HL-60 (cell line): Measurements from ENCODE around the gene SNTG2.

Source experiments
- DNase-seq, 2 experiments: peaks; one replicate each; pipeline ENCODE4 v3.0.0-alpha.2; 2010 to 2020; ENCODE audit warnings: low read depth in 1 of 2, low spot score in 1 of 2
- H3K27ac ChIP-seq: fragments of 250-450 bp; sonication (Bioruptor Pico); replicated peaks from 2 replicates; pipeline ENCODE4 v1.5.1; 2020; ENCODE audit warnings: mild to moderate bottlenecking, moderate library complexity
- H3K27me3 ChIP-seq: fragments of 250-450 bp; sonication (Bioruptor Pico); 2 replicates; pipeline ENCODE4 v1.5.1; 2021; ENCODE audit warnings: mild to moderate bottlenecking, moderate library complexity; ENCODE audit not compliant: insufficient read depth, poor library complexity, severe bottlenecking
- H3K4me3 ChIP-seq: replicated peaks from 2 replicates; pipeline ENCODE4 v1.5.1; 2011; ENCODE audit warnings: mild to moderate bottlenecking, control low read depth, low read length; ENCODE audit not compliant: insufficient read depth
- CTCF ChIP-seq: IDR thresholded peaks from one replicate; pipeline ENCODE4 v1.5.1; 2011; ENCODE audit warnings: low read length, control low read depth, inconsistent platforms; ENCODE audit not compliant: insufficient read depth
- GABPA ChIP-seq: IDR thresholded peaks from 2 replicates; pipeline ENCODE4 v1.6.1; 2012; ENCODE audit warnings: low read depth
- POLR2AphosphoS5 ChIP-seq: IDR thresholded peaks from 2 replicates; pipeline ENCODE4 v1.6.1; 2012; ENCODE audit warnings: low read depth
- REST ChIP-seq: IDR thresholded peaks from 2 replicates; pipeline ENCODE4 v1.6.1; 2012; ENCODE audit warnings: low read depth; ENCODE audit not compliant: insufficient replicate concordance
- SPI1 ChIP-seq: IDR thresholded peaks from 2 replicates; pipeline ENCODE4 v1.6.1; 2012; ENCODE audit warnings: low read depth, mild to moderate bottlenecking, borderline replicate concordance

SNTG2 gene

GRCh38 chr2:938181-939005, 12.3 kb upstream of the SNTG2 start:
- TF ChIP-seq CTCF (no peak), REST (no peak), SPI1 (no peak), POLR2AphosphoS5 (no peak), GABPA (no peak)
- no peaks in the 10 kb centered on the region for H3K27me3 ChIP-seq
- H3K4me3 ChIP-seq, result no peak overlapping the region
- no peak overlapping the region for H3K27ac ChIP-seq
- DNase-seq, result no peak

GRCh38 chr2:939936-940601, 10.6 kb upstream of the SNTG2 start:
- no peaks in the 10 kb centered on the region for H3K27me3 ChIP-seq
- DNase-seq, result no peak
- no peak overlapping the region for H3K27ac ChIP-seq
- TF ChIP-seq CTCF (no peak), POLR2AphosphoS5 (no peak), GABPA (no peak), SPI1 (no peak), REST (no peak)
- H3K4me3 ChIP-seq, result no peak overlapping the region

- no peak for TF ChIP-seq CTCF
- TF ChIP-seq POLR2AphosphoS5, result no peak
- TF ChIP-seq REST, result no peak
- TF ChIP-seq GABPA, result no peak
- TF ChIP-seq SPI1, result no peak
- no peak for DNase-seq
- no peak overlapping the region for H3K4me3 ChIP-seq
- H3K27me3 ChIP-seq, result no peaks in the 10 kb centered on the region
- H3K27ac ChIP-seq, result no peak overlapping the region
Measured at GRCh38 chr2:941871-942270, 8.8 kb upstream of the SNTG2 start.
